Activated gamma-delta T cell treated with Interleukin-2 at 50 U/mL for 16 hours (primary cell): Measurements from ENCODE around the gene DCAF6.
A peak's percentile ranks its signal among the peaks of the same experiment; 100 is the strongest.
"Not testable (repeated sequence)": the region's sequence is repeated elsewhere in the genome, so short reads cannot be mapped to it uniquely, and the experiment has no call there.

Source experiments
- DNase-seq: peaks from one replicate; pipeline ENCODE4 v3.0.0-alpha.2; 2020

The DCAF6 gene

DNA sequence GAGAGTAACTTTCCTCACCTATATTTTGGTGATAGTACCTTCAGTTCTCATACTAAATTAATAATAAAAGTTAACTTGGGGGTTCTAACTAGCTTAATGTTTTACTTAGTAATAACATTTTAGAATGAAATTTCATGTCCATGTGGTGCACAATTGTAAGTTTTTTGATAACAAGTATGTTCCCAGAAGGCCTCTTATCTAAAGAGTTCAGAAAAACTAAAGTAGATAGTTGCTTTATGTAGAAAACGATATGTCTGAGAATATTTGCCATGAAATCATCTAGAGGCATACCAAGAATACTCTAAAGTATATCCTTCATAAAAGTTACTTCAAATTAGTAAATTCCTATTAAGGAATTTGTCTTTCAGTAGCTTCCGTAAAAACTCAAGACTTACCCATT lies 12.4 kb upstream of the DCAF6 start:
- DNase-seq = no peak

DNA sequence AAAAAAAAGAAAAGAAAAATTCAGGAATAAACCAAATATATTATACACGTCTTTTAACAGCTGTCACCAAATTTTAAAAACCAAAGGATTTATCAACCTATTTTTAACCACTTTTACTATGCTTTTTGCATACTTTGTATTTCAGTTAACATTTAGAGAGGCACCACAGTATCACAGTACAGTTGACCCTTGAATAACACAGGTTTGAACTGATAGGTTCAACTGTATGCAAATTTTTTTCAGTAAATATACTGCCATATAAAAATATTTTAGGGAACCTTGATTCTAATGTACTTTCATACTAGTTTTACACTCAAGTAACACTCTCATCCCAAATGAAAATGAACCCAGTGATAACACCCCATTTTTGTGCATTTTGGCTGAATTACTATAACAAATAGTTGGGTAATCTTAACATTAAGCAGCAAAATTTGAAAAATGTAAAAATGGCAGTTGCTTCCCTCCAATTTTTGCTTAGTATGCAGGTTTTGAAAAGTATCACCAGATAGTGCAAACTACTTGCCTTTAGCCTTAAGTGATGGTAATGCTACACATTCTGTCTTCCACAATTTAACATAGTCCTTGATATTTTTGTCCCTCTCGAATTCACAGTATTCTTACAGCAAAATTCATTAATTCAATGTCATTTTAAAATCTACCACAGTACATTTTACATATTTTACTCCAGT lies 11.8 kb upstream of the DCAF6 start:
- no peak for DNase-seq

DNA sequence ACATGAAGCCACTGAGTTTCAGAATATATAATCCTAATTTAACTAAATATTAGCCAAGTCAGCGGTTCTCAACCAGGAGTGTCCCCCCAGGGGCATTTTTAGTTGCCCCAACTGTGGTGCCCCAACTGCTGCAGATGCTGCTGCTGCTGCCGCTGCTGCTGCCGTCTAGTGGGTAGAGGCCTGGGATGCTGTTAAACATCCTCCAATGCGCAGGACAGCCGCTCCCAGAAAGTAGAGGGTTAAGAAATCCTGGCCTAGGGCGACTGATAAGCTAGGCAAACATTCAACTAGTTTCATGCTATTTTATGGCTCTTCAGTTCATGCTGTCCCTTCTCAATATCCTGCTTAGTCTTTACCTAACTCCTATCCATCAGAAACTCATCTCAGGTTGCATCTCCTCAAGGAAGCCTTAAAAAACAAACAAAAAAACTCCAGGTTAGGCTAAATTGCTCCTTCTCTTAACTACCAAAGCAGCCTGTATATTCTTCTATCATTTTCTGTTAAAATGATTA lies 9.9 kb upstream of the DCAF6 start:
- DNase-seq = no peak

DNA sequence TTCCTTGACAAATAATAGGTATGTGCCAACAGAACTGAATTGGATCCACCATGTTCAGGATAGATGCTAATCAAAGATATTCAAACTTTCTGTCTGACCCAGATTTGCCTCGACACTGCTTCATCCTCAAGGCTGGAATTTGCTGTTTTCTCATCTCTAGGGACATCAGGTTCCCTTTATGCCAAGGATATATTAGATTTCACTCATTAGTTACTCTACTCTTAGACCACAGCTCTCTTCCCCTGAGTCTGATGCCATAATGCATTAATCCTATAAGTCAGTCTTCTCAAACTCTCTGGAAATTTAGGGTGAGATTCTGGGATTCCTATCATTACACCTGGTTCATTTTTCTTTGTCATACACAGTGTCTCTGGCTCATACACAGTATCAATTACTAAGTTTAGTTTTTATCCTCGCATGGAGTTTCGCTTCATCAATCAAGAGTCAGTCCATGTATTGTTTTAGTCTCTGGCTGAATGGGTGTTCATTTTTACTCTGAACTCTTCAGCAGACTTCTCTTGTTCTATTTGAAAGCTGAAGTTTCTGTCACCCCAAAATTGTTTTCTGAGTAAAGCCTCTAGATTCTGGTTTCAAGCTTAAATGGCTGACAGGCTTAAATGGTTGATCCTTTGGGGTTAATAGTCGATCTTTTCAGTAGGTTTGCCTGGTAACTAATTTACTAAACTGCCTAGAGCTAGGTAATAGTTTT lies 9.3 kb upstream of the DCAF6 start:
- DNase-seq = no peak

GRCh38 chr1:167928457-167928852 lies 8.0 kb upstream of the DCAF6 start:
- DNase-seq = no peak

DNA sequence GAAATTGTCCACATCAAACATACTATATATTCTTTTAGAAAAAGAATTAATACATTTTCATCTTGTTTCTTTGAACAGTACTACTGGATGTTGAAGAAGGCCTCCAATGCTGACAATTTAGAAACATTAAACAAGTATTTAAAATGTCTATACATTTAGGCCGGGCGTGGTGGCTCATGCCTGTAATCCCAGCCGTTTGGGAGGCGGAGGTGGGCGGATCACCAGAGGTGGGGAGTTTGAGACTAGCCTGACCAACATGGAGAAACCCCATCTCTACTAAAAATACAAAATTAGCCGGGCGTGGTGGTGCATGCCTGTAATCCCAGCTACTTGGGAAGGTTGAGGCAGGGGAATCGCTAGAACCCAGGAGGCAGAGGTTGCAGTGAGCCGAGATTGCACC lies 7.6 kb upstream of the DCAF6 start:
- DNase-seq = not testable (repeated sequence)

GRCh38 chr1:167929725-167930124 lies 6.8 kb upstream of the DCAF6 start:
- no peak for DNase-seq

DNA sequence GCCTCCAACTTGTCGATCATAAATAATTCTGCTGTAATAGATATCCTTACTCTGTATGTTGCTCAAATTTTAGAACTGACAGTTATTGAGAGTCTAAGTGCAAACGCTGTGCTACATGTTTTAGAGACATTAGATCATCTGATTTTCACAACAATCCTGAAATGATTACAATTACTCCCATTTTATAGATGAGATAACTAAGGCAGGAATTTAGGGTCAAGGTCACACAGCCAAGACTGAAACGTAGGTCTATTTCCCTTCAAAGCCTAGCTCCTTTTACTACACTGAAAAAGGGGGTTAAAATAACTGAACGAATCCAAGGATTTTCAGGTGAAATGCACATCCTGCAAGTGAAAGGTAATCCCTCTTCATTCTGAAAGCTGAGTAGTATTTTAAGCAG lies 2.7 kb upstream of the DCAF6 start:
- no peak for DNase-seq

DNA sequence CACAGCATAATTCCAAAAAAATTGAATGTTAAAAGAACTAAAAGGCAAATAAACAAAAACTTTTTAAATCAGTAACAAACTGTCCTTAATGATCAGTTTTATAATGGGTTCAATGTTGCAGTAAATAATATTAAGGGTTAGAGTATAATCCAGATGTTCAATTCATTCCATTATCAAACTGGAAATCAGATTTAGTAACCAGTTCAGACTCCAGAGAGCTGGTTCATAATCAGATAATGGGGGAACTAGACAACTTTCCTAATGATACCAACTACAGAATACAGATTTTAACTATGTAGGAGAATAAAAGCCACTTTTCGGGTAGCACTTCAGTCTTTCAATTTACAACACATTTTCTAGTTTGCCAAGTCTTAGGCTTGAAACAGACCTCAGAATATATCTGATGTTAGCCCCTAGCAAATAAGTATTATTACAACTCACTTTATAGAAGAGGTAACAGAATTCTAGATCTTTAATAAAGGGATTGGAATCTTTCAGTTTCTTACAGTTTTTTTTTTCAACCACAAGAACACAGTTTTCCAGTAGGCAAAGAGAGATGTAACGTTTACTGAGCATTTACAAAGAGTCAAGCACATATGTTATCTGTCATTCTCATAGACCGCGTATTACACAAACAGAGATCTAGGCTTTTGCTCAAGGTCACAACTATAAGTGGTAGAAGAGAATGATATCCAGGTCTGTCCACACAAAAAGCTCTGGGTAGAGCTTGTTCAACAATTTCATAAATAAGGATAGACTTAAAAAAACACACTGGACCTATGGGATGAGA lies 1.9 kb upstream of the DCAF6 start:
- DNase-seq = no peak

GRCh38 chr1:167935216-167936067 lies 1.0 kb upstream of the DCAF6 start:
- peak; percentile 18 for DNase-seq

- DNase-seq = peak; percentile 71
Observed at GRCh38 chr1:167936930-167937708, 636 bp downstream of the DCAF6 start, which contains the start of gene MPC2. TSS of gene MPC2 (minus strand) at chr1:167937072. CDS start at chr1:167935841, 1,231 bp downstream.

DNA sequence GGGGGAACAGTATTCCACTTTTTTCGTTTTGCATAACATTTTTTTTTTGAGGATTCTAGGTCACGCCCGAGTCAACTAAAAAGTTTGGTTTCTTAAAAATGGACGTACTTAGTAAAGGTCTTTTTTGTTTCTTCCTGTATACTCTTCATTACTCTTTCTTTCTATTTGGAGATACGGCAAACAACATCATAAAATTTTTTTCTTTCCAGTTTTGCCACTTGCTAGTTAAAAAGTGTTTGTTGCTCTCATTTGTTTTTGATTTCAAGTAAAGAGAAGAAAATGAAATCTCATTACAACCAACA lies 1.2 kb downstream of the DCAF6 start:
- DNase-seq = no peak

- DNase-seq = no peak
Observed at GRCh38 chr1:167938080-167938636, 1.7 kb downstream of the DCAF6 start.

DNA sequence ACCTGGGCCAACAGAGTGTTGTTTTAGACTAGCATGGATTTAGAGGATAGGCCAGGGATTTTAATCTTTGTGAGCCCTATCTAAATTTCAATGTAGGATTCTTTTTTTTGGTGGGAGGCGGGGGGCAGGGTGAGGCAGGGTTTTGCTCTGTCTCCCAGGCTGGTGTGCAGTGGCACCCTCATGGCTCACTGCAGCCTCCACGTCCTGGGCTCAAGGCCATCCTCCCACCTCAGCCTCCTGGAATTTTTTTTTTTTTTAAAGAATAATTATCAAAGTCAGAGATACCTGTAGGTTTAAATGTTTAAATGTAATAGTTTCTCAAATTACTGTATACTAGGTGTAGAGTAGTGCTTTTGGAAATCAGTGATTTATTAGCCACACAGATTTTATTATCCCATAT lies 3.8 kb downstream of the DCAF6 start:
- no peak for DNase-seq

GRCh38 chr1:167943541-167943940 lies 7.1 kb downstream of the DCAF6 start:
- no peak for DNase-seq

GRCh38 chr1:167947733-167948132 lies 11.2 kb downstream of the DCAF6 start:
- DNase-seq = no peak

- no peak for DNase-seq
Observed at GRCh38 chr1:167949785-167950184, 13.3 kb downstream of the DCAF6 start.

DNA sequence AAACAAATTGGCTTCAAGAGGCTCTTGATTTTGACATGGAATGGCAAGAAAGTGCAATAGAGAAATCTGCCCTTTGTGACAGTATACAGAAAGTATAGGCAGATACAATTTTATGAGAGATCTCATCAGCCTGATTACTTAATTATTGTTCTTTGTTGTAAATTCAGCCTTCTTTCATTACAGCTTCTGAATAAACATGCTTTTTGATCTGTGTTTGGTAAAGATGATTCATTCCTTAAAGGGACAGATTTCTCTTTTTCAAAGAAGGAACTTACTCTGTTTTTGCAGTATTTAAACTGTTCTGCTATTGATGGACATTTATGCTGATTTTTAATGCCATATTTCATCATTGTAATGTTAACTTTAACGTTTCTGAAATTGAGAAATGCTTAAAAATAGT lies 14.1 kb downstream of the DCAF6 start:
- DNase-seq = no peak

GRCh38 chr1:167955915-167956314 lies 19.4 kb downstream of the DCAF6 start:
- no peak for DNase-seq

GRCh38 chr1:167957710-167958109 lies 21.2 kb downstream of the DCAF6 start:
- DNase-seq = no peak

GRCh38 chr1:167964646-167965045 lies 28.2 kb downstream of the DCAF6 start:
- DNase-seq = no peak

DNA sequence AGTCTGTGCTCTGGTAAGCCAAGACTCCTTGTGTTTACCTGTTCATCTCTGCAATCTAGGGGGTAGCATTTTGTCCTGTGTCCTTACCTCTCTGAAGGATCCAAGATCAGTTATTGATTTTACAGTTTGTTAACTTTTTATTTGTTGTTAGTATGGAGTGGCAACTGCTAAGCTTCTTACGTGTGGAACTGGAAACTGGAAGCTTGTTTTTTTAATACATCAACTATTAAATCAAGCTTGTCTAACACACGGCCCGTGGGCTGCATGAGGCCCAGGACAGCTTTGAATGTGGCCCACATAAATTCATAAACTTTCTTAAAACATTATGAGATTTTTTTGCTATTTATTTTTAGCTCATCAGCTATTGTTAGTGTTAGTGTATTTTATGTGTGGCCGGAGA lies 29.6 kb downstream of the DCAF6 start:
- DNase-seq = no peak
